Vagina (tissue), 2 donors: Measurements from ENCODE around the gene STX17.

Experiments
- POLR2A ChIP-seq, 2 donors: fragments of 450-650 bp; IDR thresholded peaks; one replicate each; pipeline ENCODE4 v1.6.1; 2017; ENCODE audit warnings: antibody characterized with exemption in 2 of 2, mild to moderate bottlenecking in 2 of 2, moderate library complexity in 2 of 2
- TF ChIP-seq, protein P1 (sequence below), 3 experiments: fragments of 450-650 bp in 2 of 3; fragments of 200-600 bp in 1 of 3; sonication (generic) in 1 of 3; IDR thresholded peaks; one replicate each; pipeline ENCODE4 v1.5.1; 2017 to 2019; ENCODE audit warnings: antibody characterized with exemption in 3 of 3, mild to moderate bottlenecking in 2 of 3, moderate library complexity in 2 of 3

DNA sequence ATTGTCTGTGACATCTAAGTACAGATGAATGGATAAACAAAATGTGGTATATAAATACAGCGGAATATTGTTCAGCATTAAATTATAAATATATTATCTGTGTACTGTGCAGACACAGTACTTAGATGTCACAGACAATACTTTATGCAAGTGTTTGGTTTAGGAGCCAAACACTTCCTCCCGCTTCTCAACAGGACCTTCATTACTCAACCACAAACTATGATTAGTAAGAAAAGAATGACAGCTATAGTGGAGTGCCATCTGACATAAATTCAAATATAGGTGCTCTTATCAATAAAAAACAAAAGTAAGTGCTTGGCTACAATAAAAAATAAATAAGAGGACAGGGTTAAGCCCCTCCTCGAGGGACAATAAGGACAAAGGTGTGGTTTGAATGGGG is 38.9 kb upstream of the STX17 start:
- TF ChIP-seq, protein P1, sequence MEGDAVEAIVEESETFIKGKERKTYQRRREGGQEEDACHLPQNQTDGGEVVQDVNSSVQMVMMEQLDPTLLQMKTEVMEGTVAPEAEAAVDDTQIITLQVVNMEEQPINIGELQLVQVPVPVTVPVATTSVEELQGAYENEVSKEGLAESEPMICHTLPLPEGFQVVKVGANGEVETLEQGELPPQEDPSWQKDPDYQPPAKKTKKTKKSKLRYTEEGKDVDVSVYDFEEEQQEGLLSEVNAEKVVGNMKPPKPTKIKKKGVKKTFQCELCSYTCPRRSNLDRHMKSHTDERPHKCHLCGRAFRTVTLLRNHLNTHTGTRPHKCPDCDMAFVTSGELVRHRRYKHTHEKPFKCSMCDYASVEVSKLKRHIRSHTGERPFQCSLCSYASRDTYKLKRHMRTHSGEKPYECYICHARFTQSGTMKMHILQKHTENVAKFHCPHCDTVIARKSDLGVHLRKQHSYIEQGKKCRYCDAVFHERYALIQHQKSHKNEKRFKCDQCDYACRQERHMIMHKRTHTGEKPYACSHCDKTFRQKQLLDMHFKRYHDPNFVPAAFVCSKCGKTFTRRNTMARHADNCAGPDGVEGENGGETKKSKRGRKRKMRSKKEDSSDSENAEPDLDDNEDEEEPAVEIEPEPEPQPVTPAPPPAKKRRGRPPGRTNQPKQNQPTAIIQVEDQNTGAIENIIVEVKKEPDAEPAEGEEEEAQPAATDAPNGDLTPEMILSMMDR (IDR thresholded peaks at IDR 0.05): no peak
- TF ChIP-seq POLR2A (IDR thresholded peaks at IDR 0.05): no peak
